Chondrocyte (in vitro differentiated cells): Measurements from ENCODE around the gene NFS1. TPM values are rescaled to one million over a fixed set of nuclear protein-coding genes. Genes with fewer than 3 reads are reported as not detected.

ENCODE experiments used
- DNase-seq: peaks from one replicate; pipeline ENCODE4 v3.0.0; 2021; ENCODE audit warnings: mixed read lengths, low spot score
- H3K27ac Mint-ChIP-seq: one replicate; pipeline ENCODE4 v1.8.0; 2021; ENCODE audit warnings: mild to moderate bottlenecking, moderate library complexity, mixed read lengths; ENCODE audit not compliant: unreplicated experiment
- H3K27me3 Mint-ChIP-seq: 2 replicates; pipeline ENCODE4 v1.8.0; 2021; ENCODE audit warnings: low read depth, mixed read lengths
- H3K36me3 Mint-ChIP-seq: 2 replicates; pipeline ENCODE4 v1.8.0; 2021; ENCODE audit warnings: low read depth, mixed read lengths
- H3K4me1 Mint-ChIP-seq: 2 replicates; pipeline ENCODE4 v1.8.0; 2021; ENCODE audit warnings: low read depth, mild to moderate bottlenecking, mixed read lengths
- H3K4me3 Mint-ChIP-seq: one replicate; pipeline ENCODE4 v1.8.0; 2021; ENCODE audit warnings: mild to moderate bottlenecking, moderate library complexity, mixed read lengths; ENCODE audit not compliant: unreplicated experiment
- H3K9me3 Mint-ChIP-seq: 2 replicates; pipeline ENCODE4 v1.8.0; 2021; ENCODE audit warnings: low read depth, mixed read lengths
- CTCF ChIP-seq: fragments of 200-600 bp; sonication (generic); IDR thresholded peaks from 2 replicates; pipeline ENCODE4 v1.5.0; 2021; ENCODE audit warnings: antibody characterized with exemption, mild to moderate bottlenecking, moderate library complexity
- total RNA-seq: library from RNA; stranded (reverse); gene quantifications from 3 replicates; pipeline ENCODE4 v1.2.1, GENCODE V29; 2021

The NFS1 gene
- total RNA-seq, 1 donor from 2014 or later, result 26.8 TPM

DNA sequence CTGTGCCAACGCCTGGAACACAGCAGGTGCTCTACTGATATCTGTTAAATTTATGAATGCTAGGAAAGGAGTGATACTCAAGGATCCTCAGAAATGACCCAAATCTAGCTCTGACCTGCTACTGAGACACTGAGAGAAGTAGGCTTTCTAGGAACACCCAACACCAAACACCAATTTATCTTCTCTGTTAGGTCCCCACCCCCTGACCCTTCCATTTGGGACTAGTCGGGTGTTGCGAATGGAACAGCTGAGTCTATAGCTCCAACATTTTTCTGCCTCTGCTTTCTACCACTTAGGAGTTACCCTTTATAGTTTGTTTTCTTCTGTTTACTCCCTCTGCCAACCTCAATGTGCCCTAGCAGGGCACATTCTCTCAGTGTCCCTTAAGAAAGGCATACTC, 58.4 kb downstream of the NFS1 start:
- DNase-seq, result no peak
- Mint-ChIP-seq H3K9me3 (no peaks in the 10 kb centered on the region), H3K27ac (no peak overlapping the region), H3K4me1 (peaks cover 17% of the 10 kb centered on the region), H3K4me3 (no peak overlapping the region), H3K36me3 (peaks cover 1% of the 10 kb centered on the region), H3K27me3 (no peaks in the 10 kb centered on the region)
- TF ChIP-seq CTCF, result no peak

- Mint-ChIP-seq H3K27ac (no peak overlapping the region), H3K4me1 (peaks cover 17% of the 10 kb centered on the region), H3K36me3 (peaks cover 1% of the 10 kb centered on the region)
Measured at GRCh38 chr20:35638751-35639150, 60.4 kb downstream of the NFS1 start.

DNA sequence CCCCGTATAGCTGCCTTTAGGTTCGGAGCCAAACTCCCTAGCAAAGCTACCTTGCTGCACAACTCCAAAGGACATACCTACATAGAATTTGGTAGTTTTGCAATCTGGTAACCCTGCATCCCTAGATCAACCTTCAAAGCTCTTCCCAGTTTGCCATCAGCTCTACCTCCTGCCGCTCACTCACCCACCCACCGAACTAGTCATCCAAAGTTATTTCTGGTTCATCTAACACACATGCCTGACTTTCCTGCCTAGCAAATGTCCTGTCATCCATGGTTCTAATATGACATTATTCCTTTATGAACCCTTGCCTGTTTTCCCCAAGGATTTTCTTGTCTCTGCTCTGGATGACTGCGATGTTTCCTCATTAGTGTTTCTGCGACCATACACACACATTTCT, 61.9 kb downstream of the NFS1 start:
- Mint-ChIP-seq H3K4me3 (no peak overlapping the region), H3K27me3 (no peaks in the 10 kb centered on the region), H3K4me1 (peaks cover 17% of the 10 kb centered on the region), H3K27ac (no peak overlapping the region), H3K9me3 (no peaks in the 10 kb centered on the region), H3K36me3 (peaks cover 3% of the 10 kb centered on the region)
- no peak for DNase-seq
- TF ChIP-seq CTCF, result no peak

More at GRCh38 chr20:35638751-35639150, 60.4 kb downstream of the NFS1 start:
- no peak overlapping the region for H3K4me3 Mint-ChIP-seq
- TF ChIP-seq CTCF, result no peak
- no peaks in the 10 kb centered on the region for H3K27me3 Mint-ChIP-seq
- H3K9me3 Mint-ChIP-seq, result no peaks in the 10 kb centered on the region
- DNase-seq, result no peak

DNA sequence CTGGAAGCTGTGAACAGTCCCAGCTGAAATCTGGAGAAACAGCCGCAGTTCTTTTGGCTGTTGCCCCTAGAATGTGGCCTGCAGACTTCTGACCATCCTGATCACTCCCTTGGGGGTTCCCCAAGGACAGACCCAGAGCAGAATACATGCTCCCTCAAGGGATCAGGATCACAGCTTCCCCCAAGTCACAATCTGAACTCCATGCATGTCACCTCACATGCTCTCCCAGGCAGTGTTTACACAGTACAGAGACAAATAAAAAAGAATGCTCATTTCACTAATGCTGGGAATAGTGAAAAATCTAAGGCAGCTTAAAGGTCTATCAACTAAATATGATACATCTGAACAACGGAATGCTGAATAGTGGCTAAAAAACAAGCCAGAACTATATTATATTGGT, 63.1 kb downstream of the NFS1 start:
- H3K4me1 Mint-ChIP-seq, result peaks cover 17% of the 10 kb centered on the region
- TF ChIP-seq CTCF, result no peak
- H3K36me3 Mint-ChIP-seq, result peaks cover 7% of the 10 kb centered on the region
- no peak overlapping the region for H3K27ac Mint-ChIP-seq
- H3K4me3 Mint-ChIP-seq, result no peak overlapping the region
- no peaks in the 10 kb centered on the region for H3K27me3 Mint-ChIP-seq
- no peak for DNase-seq
- no peaks in the 10 kb centered on the region for H3K9me3 Mint-ChIP-seq

DNA sequence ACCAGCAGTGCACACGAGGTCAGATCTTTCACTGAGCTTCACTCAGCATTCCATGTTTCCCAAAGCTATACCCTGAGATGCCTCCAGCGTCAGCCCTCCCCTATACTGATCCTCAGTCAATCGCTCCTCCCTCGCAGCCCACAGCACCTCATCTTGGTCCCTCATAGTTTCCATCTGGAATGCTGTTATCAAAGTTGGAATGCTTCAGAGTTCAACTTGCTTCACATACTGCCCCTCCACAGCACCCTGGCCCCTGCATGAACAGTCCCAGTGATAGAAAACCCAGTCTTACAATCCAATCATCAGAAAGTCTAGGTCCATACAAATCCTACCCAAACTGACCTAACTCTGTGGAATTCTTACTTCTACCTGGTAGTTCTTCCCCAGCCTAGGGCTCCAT, 63.5 kb downstream of the NFS1 start:
- no peaks in the 10 kb centered on the region for H3K27me3 Mint-ChIP-seq
- H3K36me3 Mint-ChIP-seq, result peaks cover 9% of the 10 kb centered on the region
- peak overlapping the region; percentile 25 for H3K27ac Mint-ChIP-seq
- H3K4me3 Mint-ChIP-seq, result no peak overlapping the region
- TF ChIP-seq CTCF, result no peak
- H3K9me3 Mint-ChIP-seq, result no peaks in the 10 kb centered on the region
- H3K4me1 Mint-ChIP-seq, result peaks cover 17% of the 10 kb centered on the region
- DNase-seq, result no peak
